Measurements from ENCODE around the gene CD37.
"Not testable (repeated sequence)": the region's sequence is repeated elsewhere in the genome, so short reads cannot be mapped to it uniquely, and the experiment has no call there.

CD37 gene

GRCh38 chr19:49328741-49329140 is 6.5 kb upstream of the CD37 start:
- no peak for DNase-seq (ENCODE audit: low read depth, low spot score)

- not testable (repeated sequence) for DNase-seq (ENCODE audit: low read depth, low spot score)
These were observed 4.0 kb upstream of the CD37 start for GRCh38 chr19:49331187-49331586.

GRCh38 chr19:49331616-49332055 is 3.6 kb upstream of the CD37 start:
- DNase-seq (ENCODE audit: low read depth, low spot score): peak; percentile 14

- not testable (repeated sequence) for DNase-seq (ENCODE audit: low read depth, low spot score)
These were observed 2.4 kb upstream of the CD37 start for GRCh38 chr19:49332691-49333417.

GRCh38 chr19:49333418-49333805 is 1.8 kb upstream of the CD37 start:
- DNase-seq (ENCODE audit: low read depth, low spot score): no peak

GRCh38 chr19:49333811-49334288 is 1.4 kb upstream of the CD37 start:
- no peak for DNase-seq (ENCODE audit: low read depth, low spot score)

GRCh38 chr19:49335784-49336481 is 727 bp downstream of the CD37 start:
- DNase-seq (ENCODE audit: low read depth, low spot score): no peak

- no peak for DNase-seq (ENCODE audit: low read depth, low spot score)
These were observed 1.5 kb downstream of the CD37 start for GRCh38 chr19:49336482-49337266.

- DNase-seq (ENCODE audit: low read depth, low spot score): no peak
These were observed 2.2 kb downstream of the CD37 start for GRCh38 chr19:49337267-49338022.

- no peak for DNase-seq (ENCODE audit: low read depth, low spot score)
These were observed 2.9 kb downstream of the CD37 start for GRCh38 chr19:49338023-49338677.

GRCh38 chr19:49338691-49339300 is 3.6 kb downstream of the CD37 start:
- no peak for DNase-seq (ENCODE audit: low read depth, low spot score)

GRCh38 chr19:49339301-49340068 is 4.3 kb downstream of the CD37 start:
- no peak for DNase-seq (ENCODE audit: low read depth, low spot score)

GRCh38 chr19:49340069-49340864 is 5.1 kb downstream of the CD37 start:
- no peak for DNase-seq (ENCODE audit: low read depth, low spot score)

- DNase-seq (ENCODE audit: low read depth, low spot score): no peak
These were observed 5.9 kb downstream of the CD37 start for GRCh38 chr19:49340865-49341718.

- DNase-seq (ENCODE audit: low read depth, low spot score): no peak
These were observed 7.1 kb downstream of the CD37 start for GRCh38 chr19:49342291-49342721.

GRCh38 chr19:49343123-49343522 is 7.9 kb downstream of the CD37 start:
- no peak for DNase-seq (ENCODE audit: low read depth, low spot score)

GRCh38 chr19:49344505-49345423 is 9.6 kb downstream of the CD37 start:
- no peak for DNase-seq (ENCODE audit: low read depth, low spot score)
